Mesodermal cell (in vitro differentiated cells): ENCODE measurements around the gene GAN. TPM values are rescaled to one million over a fixed set of nuclear protein-coding genes. Genes with fewer than 3 reads are reported as not detected.

ENCODE experiments used
- H3K27ac ChIP-seq: 2 replicates; pipeline ENCODE4 v1.7.0; 2013; ENCODE audit warnings: mild to moderate bottlenecking, low read depth, low read length, moderate library complexity; ENCODE audit not compliant: severe bottlenecking
- H3K36me3 ChIP-seq: 2 replicates; pipeline ENCODE4 v1.7.1; 2013; ENCODE audit warnings: mild to moderate bottlenecking, low read length, moderate library complexity; ENCODE audit not compliant: control insufficient read depth, insufficient read depth
- H3K4me1 ChIP-seq: one replicate; pipeline ENCODE4 v1.7.1; 2013; ENCODE audit warnings: mild to moderate bottlenecking, low read length; ENCODE audit not compliant: insufficient read depth, control insufficient read depth, poor library complexity, severe bottlenecking
- H3K4me3 ChIP-seq: 2 replicates; pipeline ENCODE4 v1.7.0; 2013; ENCODE audit warnings: low read length, control low read depth, mild to moderate bottlenecking; ENCODE audit not compliant: insufficient read depth, poor library complexity, severe bottlenecking; ENCODE audit errors: extremely low read depth
- H3K9me3 ChIP-seq: 2 replicates; pipeline ENCODE4 v1.7.1; 2013; ENCODE audit warnings: mild to moderate bottlenecking, low read length, moderate library complexity; ENCODE audit not compliant: control insufficient read depth
- WGBS, 2 experiments: methylation state at CpG; one replicate each; pipeline ENCODE4 v1.1.5; 2013; ENCODE audit warnings: missing lambda C conversion rate in 2 of 2; ENCODE audit not compliant: insufficient coverage in 2 of 2; 5-methylcytosine and 5-hydroxymethylcytosine counted together
- polyA plus RNA-seq, 2 experiments: library from polyadenylated mRNA; stranded (reverse); fragments of 50-300 nt; gene quantifications; one replicate each; pipeline ENCODE4 v1.2.3, GENCODE V29; 2013

GAN gene, protein sequence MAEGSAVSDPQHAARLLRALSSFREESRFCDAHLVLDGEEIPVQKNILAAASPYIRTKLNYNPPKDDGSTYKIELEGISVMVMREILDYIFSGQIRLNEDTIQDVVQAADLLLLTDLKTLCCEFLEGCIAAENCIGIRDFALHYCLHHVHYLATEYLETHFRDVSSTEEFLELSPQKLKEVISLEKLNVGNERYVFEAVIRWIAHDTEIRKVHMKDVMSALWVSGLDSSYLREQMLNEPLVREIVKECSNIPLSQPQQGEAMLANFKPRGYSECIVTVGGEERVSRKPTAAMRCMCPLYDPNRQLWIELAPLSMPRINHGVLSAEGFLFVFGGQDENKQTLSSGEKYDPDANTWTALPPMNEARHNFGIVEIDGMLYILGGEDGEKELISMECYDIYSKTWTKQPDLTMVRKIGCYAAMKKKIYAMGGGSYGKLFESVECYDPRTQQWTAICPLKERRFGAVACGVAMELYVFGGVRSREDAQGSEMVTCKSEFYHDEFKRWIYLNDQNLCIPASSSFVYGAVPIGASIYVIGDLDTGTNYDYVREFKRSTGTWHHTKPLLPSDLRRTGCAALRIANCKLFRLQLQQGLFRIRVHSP
- 4.4 TPM for polyA plus RNA-seq (2013, experiment 1 of 2)
- 3.6 TPM for polyA plus RNA-seq (2013, experiment 2 of 2)

GRCh38 chr16:81314603-81315270 lies at the start of gene GAN:
GAN (plus strand) TSS chr16:81314962; CDS start chr16:81315114, 152 bp downstream.
- Histone ChIP-seq H3K9me3 (no peaks in the 10 kb centered on the region), H3K36me3 (no peaks in the 10 kb centered on the region), H3K4me1 (peaks cover 16% of the 10 kb centered on the region), H3K4me3 (peak within 1 kb of the TSS; percentile 78), H3K27ac (peak within 1 kb of the TSS; percentile 75)
- WGBS, 2 experiments: 0 to 1% methylated on average over 58 to 67 of the region's 75 CpGs

DNA sequence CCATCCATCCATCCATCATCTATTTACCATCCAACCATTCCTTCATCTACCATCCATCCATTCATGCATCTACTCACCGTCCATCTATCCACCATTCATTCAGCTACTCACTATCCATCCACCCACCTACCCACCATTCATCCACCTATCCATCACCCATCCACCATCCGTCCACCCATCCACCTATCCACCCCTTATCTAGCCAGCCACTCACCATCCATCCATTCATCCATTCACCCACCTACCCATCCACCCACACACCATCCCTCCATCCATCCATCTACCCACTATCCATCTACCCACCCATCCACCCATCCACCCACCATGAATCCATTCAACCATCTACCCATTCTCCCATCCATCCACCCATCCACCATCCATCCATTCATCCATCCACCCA lies 49.7 kb upstream of the GAN start:
- 90 to 95% methylated on average over 2 of the region's 2 CpGs for WGBS, 2 experiments
- Histone ChIP-seq H3K36me3 (no peaks in the 10 kb centered on the region), H3K9me3 (no peaks in the 10 kb centered on the region), H3K4me3 (no peak overlapping the region), H3K4me1 (no peaks in the 10 kb centered on the region), H3K27ac (no peak overlapping the region)

- Histone ChIP-seq H3K36me3 (no peaks in the 10 kb centered on the region), H3K9me3 (no peaks in the 10 kb centered on the region), H3K27ac (no peak overlapping the region), H3K4me3 (no peak overlapping the region), H3K4me1 (no peaks in the 10 kb centered on the region)
- 89 to 90% methylated on average over 4 to 5 of the region's 5 CpGs for WGBS, 2 experiments
These were observed 48.9 kb upstream of the GAN start for GRCh38 chr16:81265658-81266451.

DNA sequence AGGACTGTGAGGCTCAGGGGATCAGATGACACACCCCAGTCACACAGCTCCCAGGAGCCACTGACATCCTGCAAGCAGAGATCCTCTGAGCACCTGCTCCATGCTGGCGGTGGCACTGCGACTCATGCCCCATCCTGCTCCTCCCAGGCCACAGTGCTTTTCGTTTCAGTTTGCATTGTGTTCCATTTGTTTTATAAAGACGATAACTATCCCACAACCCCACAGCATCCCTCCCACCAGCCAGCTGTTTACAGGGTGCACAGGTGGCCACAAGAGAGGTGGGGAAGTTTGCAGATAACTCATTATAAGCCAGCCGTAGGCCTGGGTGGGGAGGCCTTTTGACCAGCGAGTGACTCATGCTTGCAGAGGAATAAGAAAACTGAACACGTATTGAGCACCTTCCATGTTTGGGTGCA lies 48.1 kb upstream of the GAN start:
- Histone ChIP-seq H3K4me1 (no peaks in the 10 kb centered on the region), H3K36me3 (no peaks in the 10 kb centered on the region), H3K27ac (no peak overlapping the region), H3K4me3 (no peak overlapping the region), H3K9me3 (no peaks in the 10 kb centered on the region)
- 79 to 90% methylated on average over 6 of the region's 7 CpGs for WGBS, 2 experiments

DNA sequence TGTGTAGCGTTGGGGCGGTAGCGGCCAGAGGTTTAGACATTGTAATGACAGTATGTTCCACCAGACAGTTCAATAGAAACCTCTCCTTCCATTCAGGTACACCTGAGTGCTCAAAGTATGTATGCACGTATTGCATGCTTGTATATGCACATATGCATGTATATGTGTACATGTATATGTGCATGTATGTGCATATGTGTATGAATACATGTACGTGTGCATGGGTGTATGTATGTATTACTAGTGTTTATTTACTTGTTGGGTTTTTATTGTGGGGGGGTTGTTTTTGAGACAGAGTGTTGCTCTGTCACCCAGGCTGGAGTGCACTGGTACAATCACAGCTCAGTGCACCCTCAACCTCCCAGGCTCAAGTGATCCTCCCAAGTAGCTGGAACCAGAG lies 46.3 kb upstream of the GAN start:
- Histone ChIP-seq H3K4me1 (no peaks in the 10 kb centered on the region), H3K27ac (no peak overlapping the region), H3K9me3 (no peaks in the 10 kb centered on the region), H3K4me3 (no peak overlapping the region), H3K36me3 (no peaks in the 10 kb centered on the region)
- 89 to 96% methylated on average over 2 to 5 of the region's 5 CpGs for WGBS, 2 experiments

- H3K4me3 ChIP-seq: no peak overlapping the region
- no peak overlapping the region for H3K27ac ChIP-seq
- H3K36me3 ChIP-seq: no peaks in the 10 kb centered on the region
- no peaks in the 10 kb centered on the region for H3K9me3 ChIP-seq
- 82 to 86% methylated on average over 10 of the region's 10 CpGs for WGBS, 2 experiments
- no peaks in the 10 kb centered on the region for H3K4me1 ChIP-seq
These were observed 41.4 kb upstream of the GAN start for GRCh38 chr16:81273223-81273950.

DNA sequence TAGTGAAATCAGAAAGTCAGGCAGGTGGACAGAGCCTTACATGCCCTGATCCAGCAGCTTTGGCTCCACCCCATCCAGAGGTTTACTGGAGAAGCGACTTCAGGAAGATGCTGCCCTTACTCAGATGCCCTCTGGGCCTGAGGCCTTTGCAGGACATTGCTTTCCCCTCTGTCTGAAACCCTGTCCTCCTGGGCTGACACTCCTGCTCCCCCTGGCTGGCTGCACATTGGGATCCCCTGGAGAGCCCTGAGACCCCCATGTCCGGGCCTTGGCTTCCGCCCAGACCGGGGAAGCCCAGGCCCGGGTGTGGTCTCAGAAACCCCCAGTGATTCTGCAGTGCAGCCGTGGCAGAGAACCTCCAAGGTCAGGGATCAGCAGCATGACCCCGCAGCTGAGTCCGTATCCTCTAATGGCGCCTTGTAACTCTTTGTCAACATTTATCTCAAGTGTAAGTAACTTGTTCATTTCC lies 39.7 kb upstream of the GAN start:
- Histone ChIP-seq H3K4me3 (no peak overlapping the region), H3K36me3 (no peaks in the 10 kb centered on the region), H3K9me3 (no peaks in the 10 kb centered on the region), H3K4me1 (no peaks in the 10 kb centered on the region), H3K27ac (no peak overlapping the region)
- WGBS, 2 experiments: 91 to 98% methylated on average over 9 of the region's 9 CpGs

- Histone ChIP-seq H3K4me3 (no peak overlapping the region), H3K4me1 (no peaks in the 10 kb centered on the region), H3K9me3 (no peaks in the 10 kb centered on the region), H3K36me3 (no peaks in the 10 kb centered on the region), H3K27ac (no peak overlapping the region)
- WGBS, 2 experiments: 94 to 95% methylated on average over 7 to 8 of the region's 9 CpGs
These were observed 39.0 kb upstream of the GAN start for GRCh38 chr16:81275795-81276194.

DNA sequence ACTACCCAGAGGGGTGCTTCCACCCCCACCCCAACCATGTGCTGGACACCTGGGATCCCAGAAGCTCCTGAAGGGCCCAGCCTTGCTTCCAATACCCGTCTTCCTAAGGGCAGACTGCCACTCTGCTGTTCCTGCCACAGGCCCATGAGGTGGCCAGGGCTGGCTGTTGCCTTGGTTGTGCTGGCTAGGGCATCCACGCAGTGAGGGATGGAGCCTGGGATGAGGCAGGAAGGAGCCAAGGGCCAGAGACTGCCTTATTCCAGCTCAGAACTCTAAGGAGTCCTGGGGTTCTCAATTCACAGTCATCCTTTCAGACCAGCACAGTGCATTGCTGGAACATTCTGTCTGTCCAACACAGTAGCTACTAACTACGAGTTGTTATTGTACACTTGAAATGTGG lies 38.4 kb upstream of the GAN start:
- Histone ChIP-seq H3K4me3 (no peak overlapping the region), H3K27ac (no peak overlapping the region), H3K9me3 (no peaks in the 10 kb centered on the region), H3K4me1 (no peaks in the 10 kb centered on the region), H3K36me3 (no peaks in the 10 kb centered on the region)
- WGBS, 2 experiments: 93 to 100% methylated on average over 2 of the region's 3 CpGs
